GM10847 (cell line): ENCODE data around the gene ACAD8.

ENCODE experiments used
- POLR2A ChIP-seq: IDR thresholded peaks from 2 replicates; pipeline ENCODE4 v1.6.1; 2011; ENCODE audit not compliant: insufficient read length; ENCODE audit errors: extremely low read depth

Gene ACAD8

DNA sequence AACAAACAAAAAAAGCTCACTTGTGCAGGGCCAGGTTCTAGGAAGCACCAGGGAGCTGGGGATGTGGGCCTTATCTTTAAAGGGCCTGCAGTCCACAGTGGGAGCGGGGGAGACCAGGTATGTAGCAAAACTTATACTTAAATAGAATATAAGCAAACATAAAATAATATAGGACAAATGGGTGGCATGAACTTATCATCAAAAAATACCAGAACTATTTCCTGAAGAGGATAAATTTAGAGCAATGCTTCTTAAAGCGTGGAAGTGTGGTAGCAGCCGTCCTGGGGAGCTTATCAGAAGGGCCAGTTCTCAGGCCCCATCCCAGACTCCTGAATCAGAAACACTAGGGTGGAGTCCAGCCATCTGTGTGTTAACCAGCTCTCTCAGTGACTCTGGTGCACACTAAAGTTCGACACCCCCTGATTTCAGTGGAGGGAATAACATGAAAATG is 19.6 kb upstream of the ACAD8 start:
- TF ChIP-seq POLR2A, result no peak

DNA sequence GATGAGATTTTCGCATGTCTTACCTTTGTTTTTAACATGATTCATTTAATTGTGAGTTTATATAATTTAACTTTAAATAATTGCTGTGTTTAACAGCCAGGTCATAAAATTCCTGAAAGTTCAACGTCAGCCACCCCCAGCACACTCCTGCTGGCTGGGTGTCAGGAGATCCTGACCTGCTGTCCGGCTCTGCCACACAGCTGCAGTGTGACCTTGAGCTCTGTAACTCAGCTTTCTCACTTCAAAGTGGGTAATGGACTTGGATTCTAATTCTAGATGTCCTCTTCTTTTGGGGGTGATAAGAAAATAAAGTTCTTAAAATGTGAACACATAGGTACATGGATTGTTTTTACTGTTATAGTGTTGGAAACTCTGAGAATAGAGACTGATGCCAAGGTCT is 18.0 kb upstream of the ACAD8 start:
- TF ChIP-seq POLR2A, result no peak

DNA sequence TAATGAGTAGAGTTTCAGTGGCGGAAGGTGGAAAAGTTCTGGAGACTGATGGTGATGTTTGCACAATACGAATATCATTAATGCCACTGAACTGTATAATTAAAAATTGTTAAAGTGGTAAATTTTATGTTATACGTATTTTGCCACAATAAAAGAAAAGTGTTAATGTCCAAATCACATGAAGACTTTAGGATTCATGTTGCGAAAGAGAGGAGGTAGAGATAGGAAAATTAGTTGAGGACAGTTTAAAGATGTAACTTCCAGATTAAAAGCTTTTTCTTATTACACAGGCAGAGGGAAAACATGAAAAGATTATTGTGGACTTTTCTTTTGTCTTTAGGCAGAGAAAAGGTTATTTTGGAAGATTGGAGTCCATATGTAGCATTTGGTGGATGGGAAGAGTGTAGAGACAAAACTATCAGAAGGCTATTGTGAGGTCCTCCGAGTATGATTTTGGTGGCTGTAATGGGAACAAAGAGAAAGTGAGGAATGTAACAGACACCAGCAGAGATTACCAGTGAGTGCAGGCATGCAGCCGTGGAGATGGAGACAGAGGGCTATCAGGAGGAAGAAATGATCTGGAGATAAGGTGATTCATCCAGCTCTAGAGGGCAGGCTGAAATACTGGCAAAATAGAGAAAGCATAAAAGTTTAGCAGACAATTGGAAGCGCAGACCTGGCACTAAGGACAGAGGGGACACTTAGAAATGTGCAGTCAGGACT is 16.4 kb upstream of the ACAD8 start:
- no peak for TF ChIP-seq POLR2A

DNA sequence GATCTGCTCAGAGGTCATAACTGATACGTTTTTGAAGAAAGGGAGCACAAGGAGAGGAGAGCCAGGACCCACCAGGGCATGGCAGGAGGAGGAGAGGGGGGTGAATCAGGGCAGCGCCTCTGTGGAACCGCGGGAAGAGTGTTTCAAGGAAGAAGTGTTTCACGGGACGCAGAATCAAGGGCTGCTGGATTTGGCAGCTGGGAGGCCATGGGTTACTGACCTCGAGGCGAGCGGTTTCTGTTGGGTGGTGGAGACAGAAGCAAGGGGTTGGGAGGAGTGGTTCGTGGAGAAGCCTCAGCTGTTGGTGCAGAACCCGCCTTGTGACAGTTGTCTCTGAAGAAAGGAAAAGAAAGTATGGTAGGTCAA is 15.8 kb upstream of the ACAD8 start:
- TF ChIP-seq POLR2A, result no peak

DNA sequence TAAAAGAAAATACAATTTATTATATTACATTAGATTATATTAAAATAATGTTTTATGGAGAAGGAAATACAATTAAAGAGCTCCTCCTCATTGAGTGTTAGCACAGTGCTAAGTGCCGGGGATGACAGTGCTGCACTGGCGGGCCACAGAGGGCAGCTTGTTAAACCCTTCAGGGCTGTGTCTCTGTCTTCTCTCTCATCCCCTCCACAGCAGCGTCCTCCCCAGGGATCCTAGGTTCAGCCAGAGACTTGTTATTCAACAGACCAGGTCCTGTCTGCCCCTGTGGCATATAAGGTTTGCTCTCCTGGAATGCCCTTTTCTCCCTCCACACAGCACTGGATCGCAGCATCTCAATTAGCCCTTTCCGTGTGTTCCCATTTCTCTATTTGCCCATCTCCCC is 14.4 kb upstream of the ACAD8 start:
- no peak for TF ChIP-seq POLR2A

DNA sequence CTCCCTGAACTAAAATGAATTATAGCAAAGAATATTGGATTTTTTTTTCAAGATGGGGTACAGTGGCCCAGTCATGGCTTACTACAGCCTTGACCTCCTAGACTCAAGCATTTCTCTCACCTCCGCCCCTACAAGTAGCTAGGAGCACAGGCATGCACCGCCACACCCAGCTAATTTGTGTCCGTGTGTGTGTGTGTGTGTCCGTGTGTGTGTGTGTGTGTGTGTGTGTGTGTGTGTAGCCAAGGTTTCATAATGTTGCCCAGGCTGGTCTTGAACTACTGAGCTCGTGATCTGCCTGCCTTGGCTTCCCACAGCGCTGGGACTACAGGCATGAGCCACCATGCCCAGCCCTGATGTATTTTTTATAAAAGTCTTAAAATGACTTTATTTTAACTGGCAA is 12.8 kb upstream of the ACAD8 start:
- TF ChIP-seq POLR2A, result no peak

DNA sequence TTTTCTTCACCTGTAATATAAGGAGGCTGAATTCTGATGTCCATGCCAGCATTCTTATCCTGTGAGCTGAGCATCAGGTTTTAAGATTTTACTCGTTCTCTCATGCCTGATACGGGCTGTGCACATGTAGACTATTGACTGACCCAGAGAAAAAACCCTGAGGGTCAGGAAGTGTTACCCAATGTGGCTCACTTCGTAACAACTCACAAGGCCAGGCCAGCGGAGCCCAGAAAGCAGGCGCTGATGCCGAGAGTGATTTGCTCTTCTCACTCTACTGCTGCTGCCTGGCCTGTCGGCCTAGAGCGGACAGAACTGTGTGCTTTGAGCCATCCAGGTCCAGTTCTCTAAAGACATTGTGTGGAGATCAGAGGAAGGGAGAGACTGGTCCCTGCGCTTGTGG is 11.0 kb upstream of the ACAD8 start:
- TF ChIP-seq POLR2A, result no peak

DNA sequence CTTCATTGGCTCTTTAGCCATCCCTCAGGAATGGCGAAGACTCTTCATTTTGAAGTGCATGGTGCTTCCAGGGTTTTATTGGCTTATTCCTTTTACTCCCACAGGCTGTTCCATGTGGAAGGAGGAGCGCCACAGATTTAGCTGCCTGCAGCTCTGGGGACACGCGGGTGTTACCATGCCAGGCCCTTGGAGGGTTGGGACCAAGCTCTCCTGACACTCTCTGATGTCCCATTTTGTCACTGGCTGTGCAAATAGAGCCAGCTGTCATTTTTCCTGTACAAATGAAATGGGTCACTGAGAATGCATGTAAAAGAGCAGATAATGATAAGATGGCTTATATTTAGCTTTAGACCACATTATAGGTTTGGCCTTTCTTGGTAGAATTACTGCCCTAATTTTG is 9.5 kb upstream of the ACAD8 start:
- no peak for TF ChIP-seq POLR2A

DNA sequence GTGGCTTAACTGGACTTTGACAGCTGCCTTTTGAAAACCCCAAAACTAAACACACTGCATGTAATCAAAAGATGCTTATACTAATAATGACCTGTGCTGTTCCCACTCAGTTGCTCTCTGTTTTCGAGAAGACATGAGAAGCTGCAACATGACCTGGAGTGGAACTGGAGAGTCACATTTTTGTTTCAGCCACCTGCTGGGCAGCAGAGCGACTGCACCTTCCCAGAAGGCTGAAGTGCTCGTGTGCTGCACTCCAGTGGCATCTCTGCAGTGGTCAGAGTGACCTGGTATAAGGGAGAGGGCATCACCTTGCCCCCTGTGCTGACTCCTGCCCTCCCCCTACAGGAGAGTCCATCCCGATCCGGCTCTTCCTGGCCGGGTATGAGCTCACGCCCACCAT is 8.8 kb upstream of the ACAD8 start:
- TF ChIP-seq POLR2A, result no peak

DNA sequence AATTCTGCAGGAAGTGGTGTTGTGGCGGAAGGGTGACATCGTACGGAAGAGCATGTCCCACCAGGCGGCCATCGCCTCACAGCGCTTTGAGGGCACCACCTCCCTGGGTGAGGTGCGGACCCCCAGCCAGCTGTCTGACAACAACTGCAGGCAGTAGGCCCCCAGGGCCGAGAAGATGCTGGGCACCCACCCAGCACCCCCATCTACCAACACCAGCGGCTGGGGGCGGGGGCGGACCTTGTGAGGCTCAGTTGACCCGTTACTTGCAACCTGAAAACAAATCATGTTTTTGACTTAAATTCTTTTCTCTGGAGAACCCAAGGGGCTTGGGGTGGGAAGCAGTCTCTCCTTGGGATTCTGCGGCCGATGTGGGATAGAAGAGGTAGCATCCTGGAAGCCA is 7.9 kb upstream of the ACAD8 start:
- no peak for TF ChIP-seq POLR2A

DNA sequence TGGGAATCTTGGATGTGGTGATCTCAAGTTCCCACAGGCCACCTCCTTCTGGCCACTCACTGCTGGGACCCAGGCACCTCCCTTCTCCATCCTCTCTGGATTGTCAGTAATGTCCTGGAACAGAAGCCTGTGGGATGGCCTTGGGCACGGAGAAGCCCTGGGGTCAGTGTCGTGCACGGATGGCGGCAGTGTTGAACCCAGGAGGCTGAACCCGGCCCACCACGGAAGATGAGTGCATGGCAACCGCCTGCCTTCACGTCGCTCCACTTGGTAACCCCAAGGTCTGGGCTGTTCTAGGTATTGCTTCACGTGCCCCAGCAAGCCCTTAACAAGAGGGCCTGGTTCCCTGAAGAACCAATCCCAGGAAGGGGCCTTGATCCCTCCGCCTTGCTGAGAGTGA is 7.3 kb upstream of the ACAD8 start:
- no peak for TF ChIP-seq POLR2A

DNA sequence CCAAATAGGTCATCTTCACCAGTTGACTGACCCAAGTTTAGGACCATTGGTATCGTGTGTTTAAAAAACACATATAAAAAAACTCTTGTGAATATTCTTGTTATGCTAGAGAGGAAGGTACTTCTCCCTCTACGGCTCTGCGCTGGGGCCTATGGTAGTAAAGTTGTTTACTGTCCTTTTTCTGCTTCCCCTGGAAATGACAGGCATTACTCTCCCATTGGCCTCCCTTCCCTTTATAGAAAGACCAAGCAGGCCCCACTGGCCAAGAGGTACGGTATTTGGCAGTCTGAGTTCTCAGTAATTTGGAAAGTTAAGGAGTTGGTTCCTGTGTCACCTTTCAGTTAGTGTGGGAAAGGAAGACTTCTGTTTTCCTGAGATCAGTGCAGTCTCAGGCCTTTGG is 6.7 kb upstream of the ACAD8 start:
- TF ChIP-seq POLR2A, result no peak

DNA sequence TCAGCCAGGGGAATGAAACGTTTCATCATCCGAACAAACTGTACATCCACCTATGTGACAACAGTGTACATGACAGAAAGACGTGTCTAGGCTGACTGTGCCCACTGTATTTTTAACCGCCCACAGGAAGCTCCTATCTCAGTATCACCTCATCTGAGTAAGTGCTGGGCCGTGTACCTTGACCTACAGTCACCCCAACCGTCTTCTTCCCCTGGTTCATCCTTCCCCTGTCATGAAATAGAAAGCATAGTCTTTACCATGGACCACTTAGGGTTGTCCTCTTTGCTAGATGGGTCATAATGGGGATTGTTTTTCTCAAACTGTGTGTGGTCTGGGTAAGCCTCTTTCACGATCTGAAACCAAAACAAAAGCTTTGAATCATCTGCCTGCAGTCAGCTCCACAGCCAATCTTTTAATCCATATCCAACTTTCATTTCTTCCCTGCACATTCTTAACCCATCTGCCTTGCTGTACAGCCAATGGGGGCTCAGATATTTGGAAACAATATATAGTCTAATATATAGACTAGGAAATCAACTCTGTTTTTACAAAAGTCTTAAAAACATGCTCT is 4.4 kb upstream of the ACAD8 start:
- TF ChIP-seq POLR2A, result no peak

DNA sequence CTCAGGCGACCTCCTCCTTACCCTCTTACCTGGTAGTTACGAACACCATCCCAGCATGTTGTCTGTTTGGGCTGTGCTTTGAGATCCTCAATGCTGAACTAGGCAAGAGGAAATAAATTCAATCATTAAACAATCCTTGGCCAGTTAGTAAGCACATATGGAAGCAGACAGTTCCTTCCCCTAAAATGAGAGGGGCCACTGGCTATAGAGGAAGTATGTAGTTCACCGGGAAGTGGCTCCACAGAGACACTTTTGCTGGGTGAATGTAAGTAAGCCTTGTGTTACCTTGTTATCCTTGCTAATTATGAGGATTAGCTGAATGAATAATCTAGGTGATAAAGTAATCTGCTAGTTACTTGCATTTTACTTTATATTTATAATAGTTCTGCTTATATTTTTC is 3.1 kb upstream of the ACAD8 start:
- no peak for TF ChIP-seq POLR2A

DNA sequence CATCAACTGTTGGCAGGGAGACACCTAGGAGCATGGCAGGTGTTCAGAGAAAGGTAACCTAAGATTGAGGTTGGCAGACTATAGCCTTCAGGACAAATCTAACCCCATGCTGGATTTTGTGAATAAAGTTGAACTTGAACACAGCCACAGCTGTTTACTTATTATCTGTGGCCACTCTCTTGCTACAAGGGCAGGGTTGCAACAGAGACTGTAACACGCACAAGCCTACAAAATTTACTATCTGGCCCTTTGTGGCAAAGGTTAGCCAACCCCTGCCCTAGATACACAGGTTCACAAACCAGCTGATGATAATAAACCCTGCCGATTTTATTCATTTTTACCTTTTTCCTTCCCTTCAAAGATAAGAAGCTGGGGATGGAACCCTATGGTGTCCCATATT is 2.7 kb upstream of the ACAD8 start:
- TF ChIP-seq POLR2A, result no peak

DNA sequence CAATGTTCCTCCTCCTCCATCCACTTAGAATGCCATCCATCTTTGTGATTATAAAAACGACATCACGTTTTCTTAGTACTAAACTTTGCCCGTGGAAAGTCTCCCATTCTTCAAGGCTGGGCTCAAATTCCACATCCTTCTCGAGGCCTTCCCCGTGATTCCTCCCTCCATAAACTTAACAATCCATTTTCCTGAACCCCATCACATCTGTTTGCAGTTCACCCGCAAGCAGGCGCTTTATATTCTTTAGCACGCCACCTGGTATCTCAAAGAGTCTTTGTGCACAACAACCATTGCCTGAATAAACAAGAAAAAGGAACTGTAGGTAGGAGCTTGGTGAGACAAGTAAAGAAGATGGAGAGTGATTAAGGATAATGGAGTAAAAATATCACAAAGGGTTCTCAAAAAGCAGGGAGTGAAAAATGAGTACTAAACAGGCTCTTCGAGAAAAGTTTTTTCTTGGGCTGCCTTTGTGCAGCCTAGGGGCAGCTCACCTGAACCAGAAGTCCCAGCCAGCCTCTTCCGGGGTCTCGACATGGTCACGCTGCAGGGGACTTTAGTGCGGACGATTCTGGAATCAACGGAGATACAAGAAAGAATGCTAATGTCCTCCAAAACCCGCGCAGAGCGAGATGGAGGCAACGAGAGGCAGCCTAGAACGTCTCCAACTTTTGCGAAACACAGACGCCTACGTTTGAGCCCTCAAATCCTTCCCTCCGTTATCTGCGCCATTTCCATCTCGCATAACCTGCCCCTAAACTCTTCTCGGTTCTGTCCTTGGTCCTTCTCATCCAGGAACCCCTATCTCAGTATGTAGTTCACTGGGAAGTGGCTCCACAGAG is 801 bp upstream of the ACAD8 start:
- TF ChIP-seq POLR2A, result no peak
